Epithelial cell of proximal tubule (primary cell): ENCODE data around the gene TM4SF20. TPM values are rescaled to one million over a fixed set of nuclear protein-coding genes. Genes with fewer than 3 reads are reported as not detected.
A peak's percentile ranks its signal among the peaks of the same experiment; 100 is the strongest.

Experiments
- DNase-seq: peaks from one replicate; pipeline ENCODE4 v3.0.0-alpha.2; 2011; ENCODE audit warnings: low read depth
- H3K4me3 ChIP-seq: 2 replicates; pipeline ENCODE4 v1.5.1; 2011; ENCODE audit warnings: low read depth, mild to moderate bottlenecking, low read length
- total RNA-seq: library from RNA; depleted of rRNA; stranded (reverse); fragments of >200 nt; gene quantifications from 2 replicates; pipeline ENCODE4 v1.2.3, GENCODE V29; 2015
- TF ChIP-seq, protein P1 (sequence below): conservative IDR thresholded peaks from 2 replicates; pipeline ENCODE4 v1.5.1; 2012; ENCODE audit warnings: low read depth, mild to moderate bottlenecking, low read length

The TM4SF20 gene
- total RNA-seq, 1 donor from 2014 or later = not detected

DNA sequence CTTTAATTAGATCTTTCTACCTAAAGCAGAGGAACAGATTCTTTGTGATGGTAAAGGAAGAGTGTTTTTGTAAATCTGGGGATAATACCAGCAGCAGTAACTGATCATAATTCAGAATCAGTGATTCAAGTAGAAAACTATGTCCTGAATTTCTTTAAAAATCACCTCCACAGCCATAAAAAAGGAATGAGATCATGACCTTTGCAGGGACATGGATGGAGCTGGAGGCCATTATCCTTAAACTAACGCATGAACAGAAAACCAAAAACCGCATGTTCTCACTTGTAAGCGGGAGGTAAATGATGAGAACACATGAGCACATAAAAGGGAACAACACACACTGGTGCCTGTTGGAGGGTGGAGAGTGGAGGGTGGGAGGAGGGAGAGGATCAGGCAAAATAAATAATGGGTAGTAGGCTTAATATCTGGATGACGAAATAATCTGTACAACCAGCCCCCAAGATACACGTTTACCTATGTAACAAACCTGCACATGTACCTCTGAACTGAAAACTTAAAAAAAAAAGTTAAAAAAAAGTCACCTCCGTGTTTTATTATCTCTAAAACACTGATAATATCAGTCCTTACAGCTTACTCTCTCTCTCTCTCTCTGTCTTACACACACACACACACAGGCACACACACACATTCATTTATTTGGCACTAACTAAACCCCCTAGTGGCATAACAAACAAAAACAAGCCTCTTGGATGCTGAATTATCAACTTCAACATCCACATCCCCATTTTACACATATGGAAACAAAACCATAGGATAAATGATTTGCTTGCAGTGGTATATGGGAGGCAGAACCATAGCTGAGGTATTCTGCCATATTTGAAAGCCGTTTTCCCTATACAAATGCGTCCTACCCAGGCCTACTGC lies 1.4 kb downstream of the TM4SF20 start:
- no peak overlapping the region for H3K4me3 ChIP-seq
- DNase-seq = no peak
- TF ChIP-seq, protein P1, sequence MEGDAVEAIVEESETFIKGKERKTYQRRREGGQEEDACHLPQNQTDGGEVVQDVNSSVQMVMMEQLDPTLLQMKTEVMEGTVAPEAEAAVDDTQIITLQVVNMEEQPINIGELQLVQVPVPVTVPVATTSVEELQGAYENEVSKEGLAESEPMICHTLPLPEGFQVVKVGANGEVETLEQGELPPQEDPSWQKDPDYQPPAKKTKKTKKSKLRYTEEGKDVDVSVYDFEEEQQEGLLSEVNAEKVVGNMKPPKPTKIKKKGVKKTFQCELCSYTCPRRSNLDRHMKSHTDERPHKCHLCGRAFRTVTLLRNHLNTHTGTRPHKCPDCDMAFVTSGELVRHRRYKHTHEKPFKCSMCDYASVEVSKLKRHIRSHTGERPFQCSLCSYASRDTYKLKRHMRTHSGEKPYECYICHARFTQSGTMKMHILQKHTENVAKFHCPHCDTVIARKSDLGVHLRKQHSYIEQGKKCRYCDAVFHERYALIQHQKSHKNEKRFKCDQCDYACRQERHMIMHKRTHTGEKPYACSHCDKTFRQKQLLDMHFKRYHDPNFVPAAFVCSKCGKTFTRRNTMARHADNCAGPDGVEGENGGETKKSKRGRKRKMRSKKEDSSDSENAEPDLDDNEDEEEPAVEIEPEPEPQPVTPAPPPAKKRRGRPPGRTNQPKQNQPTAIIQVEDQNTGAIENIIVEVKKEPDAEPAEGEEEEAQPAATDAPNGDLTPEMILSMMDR = peak; percentile 31

DNA sequence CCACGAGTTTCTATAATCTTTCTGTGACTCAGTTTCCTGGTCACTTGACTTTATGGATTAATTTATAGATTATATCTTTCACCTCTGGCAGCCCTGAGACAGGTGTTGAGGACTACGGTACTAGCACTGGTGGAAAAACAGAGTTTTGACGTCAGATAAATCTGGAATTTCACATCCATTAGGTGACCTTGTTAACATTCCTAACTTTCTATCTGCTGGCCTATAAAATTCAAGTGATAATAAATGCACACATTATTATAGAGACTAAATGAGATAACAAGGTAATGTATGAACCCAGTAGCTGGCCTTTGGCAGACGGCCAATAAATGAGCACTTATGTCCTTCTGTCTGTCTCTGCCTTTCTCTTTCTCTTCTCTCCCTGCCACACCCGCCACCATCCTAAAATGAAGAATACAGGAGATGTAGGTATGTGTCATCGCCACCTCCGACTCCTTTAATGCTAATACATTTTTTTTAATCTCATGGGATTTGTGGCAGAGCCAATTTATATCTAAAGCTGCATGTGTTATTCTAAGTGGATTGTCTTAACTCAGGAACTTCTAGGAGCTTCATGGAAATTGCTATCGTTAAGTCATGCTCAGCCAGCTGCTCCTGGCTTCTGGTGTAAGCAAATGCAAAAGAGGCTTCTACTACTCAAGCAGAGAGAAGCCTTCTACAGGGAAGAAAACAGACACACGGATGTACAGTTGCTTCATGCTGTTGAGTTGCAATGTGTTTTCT lies 2.3 kb downstream of the TM4SF20 start:
- DNase-seq = no peak
- no peak overlapping the region for H3K4me3 ChIP-seq
- TF ChIP-seq, protein P1 = no peak

DNA sequence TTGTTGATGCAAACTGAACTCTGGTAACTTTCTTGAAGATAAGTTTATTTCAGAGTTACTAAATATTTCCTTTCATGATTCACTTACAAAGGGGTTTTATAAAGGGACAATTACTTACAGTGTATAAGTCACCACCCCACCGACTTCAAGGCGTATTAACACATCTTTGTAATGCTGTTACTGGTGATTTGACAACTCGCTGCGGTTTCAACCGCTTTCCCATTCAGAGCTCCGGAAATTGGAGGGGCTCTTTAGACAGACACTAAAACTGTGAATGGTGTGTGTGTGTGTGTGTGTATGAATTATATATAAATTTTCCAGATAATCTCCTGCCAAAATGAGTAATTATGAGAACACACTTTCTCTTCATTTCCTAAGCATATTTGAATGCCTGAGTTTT lies 4.9 kb downstream of the TM4SF20 start:
- no peak for DNase-seq
- no peak overlapping the region for H3K4me3 ChIP-seq
- TF ChIP-seq, protein P1 = no peak

DNA sequence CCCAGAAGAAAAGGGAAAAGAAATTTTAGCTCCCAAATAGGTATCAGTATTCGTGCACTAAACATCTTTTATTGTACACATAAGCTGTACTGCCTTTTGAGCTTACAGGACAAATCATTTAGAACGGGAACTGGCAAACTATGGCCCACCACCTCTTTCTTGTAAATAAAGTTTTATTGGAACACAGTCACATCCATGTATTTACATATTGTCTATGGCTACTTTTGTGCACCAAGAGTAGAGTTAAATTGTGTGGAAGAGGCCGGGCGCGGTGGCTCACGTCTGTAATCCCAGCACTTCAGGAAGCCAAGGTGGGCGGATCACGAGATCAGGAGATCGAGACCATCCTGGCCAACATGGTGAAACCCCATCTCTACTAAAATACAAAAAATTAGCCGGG lies 5.7 kb downstream of the TM4SF20 start:
- no peak for DNase-seq
- H3K4me3 ChIP-seq = no peak overlapping the region
- TF ChIP-seq, protein P1 = no peak

DNA sequence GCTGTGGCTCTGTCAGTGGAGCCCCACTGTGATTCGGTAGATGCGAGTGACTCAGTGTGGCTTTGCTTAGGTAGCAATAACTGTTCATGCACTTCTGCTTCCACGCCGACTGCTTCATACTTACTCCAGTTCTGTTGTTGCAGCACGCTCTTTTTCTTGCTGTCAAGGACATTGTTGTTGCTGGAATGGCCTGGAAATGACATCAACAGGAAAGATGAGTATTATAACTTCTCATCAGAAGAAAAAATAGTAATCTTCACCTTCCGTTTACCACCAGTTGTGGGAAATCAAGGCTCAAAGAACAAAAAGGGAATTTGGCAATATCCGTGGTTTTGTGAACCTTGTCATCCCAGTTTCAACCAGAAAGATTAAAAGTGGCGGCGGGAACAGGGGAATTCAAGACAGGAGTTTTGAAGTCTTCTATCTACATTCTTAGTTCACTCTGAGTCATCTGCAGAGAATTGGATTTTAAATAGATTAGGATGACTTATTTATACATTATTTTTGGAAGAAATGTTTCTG lies 8.3 kb downstream of the TM4SF20 start:
- TF ChIP-seq, protein P1 = no peak
- no peak for DNase-seq
- H3K4me3 ChIP-seq = no peak overlapping the region

DNA sequence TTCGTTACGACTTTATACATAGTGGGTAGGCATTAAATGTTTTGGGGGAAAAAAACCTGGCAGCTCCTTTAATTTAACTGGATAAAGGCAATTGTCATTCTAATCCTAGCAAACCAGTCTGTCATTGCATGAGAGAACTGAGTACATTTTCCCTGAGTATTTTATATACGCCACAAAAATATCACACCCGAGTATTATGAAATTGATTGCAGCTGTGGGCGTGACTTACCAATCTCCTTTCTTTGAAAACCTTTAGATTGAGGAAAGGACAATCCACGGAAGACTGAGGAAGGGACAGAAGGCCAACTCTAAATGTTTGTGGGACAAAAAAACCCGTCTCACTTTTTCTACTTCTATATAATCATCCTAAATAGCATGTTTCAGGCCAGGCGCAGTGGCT lies 9.0 kb downstream of the TM4SF20 start:
- no peak for DNase-seq
- TF ChIP-seq, protein P1 = no peak
- no peak overlapping the region for H3K4me3 ChIP-seq
